Measurements from ENCODE around the gene NAA80. TPM values are rescaled to one million over a fixed set of nuclear protein-coding genes. Genes with fewer than 3 reads are reported as not detected.

Gene NAA80
- polyA plus RNA-seq, 1 donor: 9.5 TPM

DNA sequence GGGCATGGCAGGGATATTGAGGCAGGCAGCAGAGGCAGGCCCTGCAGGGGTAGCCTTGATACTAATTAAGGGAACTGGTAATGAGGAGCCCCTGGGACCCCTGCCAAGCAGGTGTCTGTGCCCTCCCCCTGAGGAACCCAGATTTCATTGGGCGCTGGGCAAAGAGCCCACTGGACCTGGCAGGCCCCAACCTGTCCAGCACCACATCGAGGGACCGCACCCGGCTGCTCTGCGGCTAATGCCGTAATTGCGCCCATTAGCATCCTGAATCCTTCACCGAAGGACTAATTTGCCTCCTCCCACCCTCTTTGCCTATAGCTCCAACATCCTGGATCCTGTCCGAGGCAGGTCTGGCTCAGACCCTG lies 44.0 kb downstream of the NAA80 start:
- no peak for DNase-seq

DNA sequence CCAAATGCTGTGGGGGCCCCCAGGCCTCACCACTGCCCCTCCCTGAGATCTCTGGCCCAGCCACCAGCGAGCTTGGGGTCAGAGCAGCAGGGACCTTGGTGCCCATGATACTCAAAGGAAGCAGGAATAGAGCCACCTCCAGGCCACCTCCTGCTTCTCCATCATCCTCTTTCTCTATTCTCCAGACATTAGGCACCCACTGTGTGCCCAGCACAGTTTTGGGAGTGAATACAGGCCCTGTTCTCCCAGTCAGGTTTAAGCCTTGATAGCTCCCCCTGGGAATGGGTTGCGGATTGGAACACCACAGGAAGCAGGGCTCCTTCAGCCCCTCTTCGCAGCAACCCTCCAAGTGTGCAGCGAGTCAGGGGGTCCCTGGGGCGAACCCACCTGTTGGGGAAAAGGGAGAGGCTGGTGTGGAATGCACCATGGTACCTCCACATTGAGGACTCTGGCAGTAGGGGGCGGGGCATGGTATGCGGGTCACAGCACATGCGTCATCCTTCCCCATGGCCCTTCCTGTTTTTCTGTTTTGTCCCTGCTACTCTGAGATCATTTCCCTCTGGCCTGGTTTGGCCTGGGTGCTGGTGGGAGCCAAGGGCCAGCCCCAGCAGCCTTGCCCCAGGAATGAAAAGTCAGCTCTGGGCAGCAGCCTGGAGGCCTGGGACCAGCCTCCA lies 44.5 kb downstream of the NAA80 start:
- no peak for DNase-seq

DNA sequence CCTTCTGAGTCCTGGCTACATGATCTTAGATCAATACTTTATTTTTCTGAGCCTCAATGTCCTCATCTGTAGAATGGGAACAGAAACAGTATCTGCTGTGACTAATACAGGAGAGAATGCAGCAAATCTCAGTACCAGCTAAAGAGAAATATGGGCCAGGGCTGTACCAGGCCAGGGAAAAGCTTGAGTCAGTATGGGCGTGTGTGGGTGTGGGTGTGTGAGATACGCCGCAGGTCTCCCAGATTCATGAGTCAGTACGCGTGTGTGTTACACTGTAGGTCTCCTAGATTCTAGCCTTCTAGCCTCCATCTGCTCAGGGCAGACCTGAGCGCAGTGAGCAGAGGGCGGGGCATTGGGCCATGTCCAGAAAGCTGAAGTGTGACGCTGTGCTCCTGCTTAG lies 48.0 kb downstream of the NAA80 start:
- no peak for DNase-seq

DNA sequence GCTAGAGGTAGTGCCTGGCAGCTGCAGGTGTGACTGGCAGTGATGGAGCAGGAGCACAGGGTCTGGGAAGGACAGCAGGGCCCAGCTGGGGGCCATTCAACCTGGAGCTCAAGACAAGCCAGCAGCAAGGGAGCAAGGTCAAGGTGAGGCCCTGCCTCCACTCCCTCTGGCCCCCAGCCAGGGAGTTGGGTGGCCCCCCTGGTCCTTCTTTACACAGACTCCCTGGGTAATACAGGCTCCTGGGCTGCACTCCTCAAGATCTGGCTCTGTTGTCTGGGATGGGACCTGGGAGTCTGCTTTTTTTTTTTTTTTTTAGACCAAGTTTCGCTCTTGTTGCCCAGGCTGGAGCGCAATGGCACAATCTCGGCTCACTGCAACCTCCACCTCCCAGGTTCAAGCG lies 48.7 kb downstream of the NAA80 start:
- no peak for DNase-seq

DNA sequence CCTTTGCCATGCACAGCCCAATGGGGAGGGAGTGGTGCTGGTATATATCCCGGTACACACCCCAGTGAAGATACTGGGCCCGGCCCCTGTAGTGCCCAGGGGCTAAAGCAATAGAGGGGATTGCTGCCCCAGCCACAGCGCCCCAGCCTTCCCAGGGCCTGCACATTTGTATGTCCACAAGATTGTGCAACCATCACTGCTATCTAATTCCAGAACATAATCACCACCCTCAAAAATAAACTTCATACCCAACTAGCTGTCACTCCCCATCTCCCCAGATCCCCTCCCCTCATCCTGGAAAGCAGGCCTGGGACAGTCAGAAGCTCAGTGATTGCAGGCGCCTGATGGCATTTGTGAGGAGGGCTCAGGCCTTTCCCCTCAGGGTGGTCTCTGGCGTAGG lies 49.7 kb downstream of the NAA80 start:
- DNase-seq: no peak

DNA sequence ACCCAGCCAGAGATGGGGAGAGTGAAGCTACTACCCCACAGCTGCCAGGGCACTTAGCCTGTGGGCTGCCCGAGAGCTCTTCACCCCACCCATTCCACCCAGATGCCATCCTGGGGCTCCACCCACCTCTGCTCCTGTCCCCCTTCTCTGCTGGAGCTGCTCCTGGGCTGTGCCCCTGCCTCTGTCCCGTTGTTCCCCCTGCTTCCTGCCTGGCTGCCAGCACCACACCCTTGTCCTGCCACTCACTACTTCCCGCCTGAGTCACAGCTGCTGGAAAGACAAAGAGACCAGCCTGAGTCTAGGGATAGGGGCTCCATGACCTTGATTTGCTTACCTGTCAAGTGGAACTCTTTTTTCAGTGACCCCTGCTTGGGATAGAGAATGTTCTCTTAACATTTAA lies 50.8 kb downstream of the NAA80 start:
- no peak for DNase-seq

DNA sequence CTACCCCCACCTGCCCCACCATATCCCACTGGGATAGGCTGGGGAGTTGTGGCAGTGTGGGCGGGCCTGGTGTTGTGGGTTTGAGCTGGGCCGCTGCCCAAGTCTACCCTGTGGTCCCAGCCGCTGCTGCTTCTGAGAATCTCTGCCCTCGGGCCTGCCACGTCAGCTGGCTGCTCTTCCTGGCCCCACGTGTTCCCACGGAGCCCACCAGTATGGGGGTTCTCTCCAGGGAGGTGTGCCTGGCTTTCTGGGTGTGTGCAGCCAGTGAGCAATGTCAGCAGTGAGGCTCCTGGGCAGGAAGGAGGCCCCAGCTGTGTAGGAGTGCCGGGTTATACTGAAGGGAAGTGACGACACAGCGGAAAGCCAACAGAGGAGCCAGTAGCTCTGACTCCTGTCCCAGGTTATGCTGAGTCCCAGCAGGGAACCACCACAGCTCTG lies 52.7 kb downstream of the NAA80 start:
- DNase-seq: no peak

Other genes starting within 250 kb of the NAA80 start
- 179 TPM for gene RBM5, start 210.5 kb downstream of the NAA80 start, polyA plus RNA-seq (ENCODE audit: insufficient read length)
- gene SEMA3F, start 144.1 kb downstream of the NAA80 start, polyA plus RNA-seq (ENCODE audit: insufficient read length): 13.0 TPM
- 0.37 TPM for gene GNAT1, start 107.8 kb downstream of the NAA80 start, polyA plus RNA-seq (ENCODE audit: insufficient read length)
- 3.3 TPM for gene SLC38A3, start 94.1 kb downstream of the NAA80 start, polyA plus RNA-seq (ENCODE audit: insufficient read length)
- gene GNAI2, start 63.2 kb downstream of the NAA80 start, polyA plus RNA-seq (ENCODE audit: insufficient read length): 187 TPM
- 43.9 TPM for gene SEMA3B, start 30.3 kb downstream of the NAA80 start, polyA plus RNA-seq (ENCODE audit: insufficient read length)
- gene LSMEM2, start 20.3 kb downstream of the NAA80 start, polyA plus RNA-seq (ENCODE audit: insufficient read length): 35.9 TPM
- gene IFRD2, start 7.0 kb downstream of the NAA80 start, polyA plus RNA-seq (ENCODE audit: insufficient read length): 54.2 TPM
- 1.3 TPM for gene HYAL3, start within 50 bp of the NAA80 start, polyA plus RNA-seq (ENCODE audit: insufficient read length)
- gene HYAL1, start 4.2 kb upstream of the NAA80 start, polyA plus RNA-seq (ENCODE audit: insufficient read length): 2.1 TPM
- gene HYAL2, start 23.3 kb upstream of the NAA80 start, polyA plus RNA-seq (ENCODE audit: insufficient read length): 39.2 TPM
- gene TUSC2, start 28.8 kb upstream of the NAA80 start, polyA plus RNA-seq (ENCODE audit: insufficient read length): 17.7 TPM
- 36.3 TPM for gene RASSF1, start 41.4 kb upstream of the NAA80 start, polyA plus RNA-seq (ENCODE audit: insufficient read length)
- gene ZMYND10, start 46.3 kb upstream of the NAA80 start, polyA plus RNA-seq (ENCODE audit: insufficient read length): 1.4 TPM
- 17.6 TPM for gene NPRL2, start 51.4 kb upstream of the NAA80 start, polyA plus RNA-seq (ENCODE audit: insufficient read length)
- 8.5 TPM for gene CYB561D2, start 51.5 kb upstream of the NAA80 start, polyA plus RNA-seq (ENCODE audit: insufficient read length)
- 25.7 TPM for gene TMEM115, start 60.1 kb upstream of the NAA80 start, polyA plus RNA-seq (ENCODE audit: insufficient read length)
- gene CACNA2D2, start 204.2 kb upstream of the NAA80 start, polyA plus RNA-seq (ENCODE audit: insufficient read length): 8.2 TPM

Measured in hindlimb muscle (tissue), 1 donor.